ENCODE results near the gene CDK4.

Gene CDK4

GRCh38 chr12:57755194-57755453 is 3.0 kb upstream of the CDK4 start:
- H3K27ac ChIP-seq = peak overlapping the region; percentile 79
- CTCF ChIA-PET = no interaction called here

GRCh38 chr12:57754411-57755193 is 2.5 kb upstream of the CDK4 start, which contains the start of gene MARCHF9:
TSS of gene MARCHF9 (plus strand) at chr12:57755103. CDS start at chr12:57755529, 426 bp downstream.
- POLR2A ChIA-PET (ENCODE audit: low non-redundant PET) = no interaction called here
- DNase-seq (ENCODE audit: low spot score) = peak; percentile 82

More at GRCh38 chr12:57755194-57755453, 3.0 kb upstream of the CDK4 start:
- POLR2A ChIA-PET (ENCODE audit: low non-redundant PET) = no interaction called here
- TF ChIP-seq CTCF (conservative IDR thresholded peaks at IDR 0.05; ENCODE audit: low read depth) = no peak
- no peak for DNase-seq (ENCODE audit: low spot score)

GRCh38 chr12:57753756-57754337 is 1.7 kb upstream of the CDK4 start:
- CTCF ChIA-PET = interaction anchor here (0.7 kb wide), 1 partner anchor 27 kb away, joined by 3 read pairs; no protein-coding TSS in a partner anchor
- no peak overlapping the region for H3K27ac ChIP-seq
- POLR2A ChIA-PET (ENCODE audit: low non-redundant PET) = no interaction called here
- TF ChIP-seq CTCF (conservative IDR thresholded peaks at IDR 0.05; ENCODE audit: low read depth) = no peak
- no peak for DNase-seq (ENCODE audit: low spot score)

More at GRCh38 chr12:57754411-57755193, 2.5 kb upstream of the CDK4 start, which contains the start of gene MARCHF9:
- CTCF ChIA-PET = interaction anchor here (0.7 kb wide), 1 partner anchor 28 kb away, joined by 3 read pairs; no protein-coding TSS in a partner anchor
- TF ChIP-seq CTCF (conservative IDR thresholded peaks at IDR 0.05; ENCODE audit: low read depth) = no peak
- H3K27ac ChIP-seq = peak within 1 kb of the TSS; percentile 79

GRCh38 chr12:57752668-57753000 is 524 bp upstream of the CDK4 start:
- peak overlapping the region; percentile 81 for H3K27ac ChIP-seq
- POLR2A ChIA-PET (ENCODE audit: low non-redundant PET) = no interaction called here
- no peak for TF ChIP-seq CTCF (conservative IDR thresholded peaks at IDR 0.05; ENCODE audit: low read depth)
- CTCF ChIA-PET = no interaction called here
- no peak for DNase-seq (ENCODE audit: low spot score)

GRCh38 chr12:57751432-57751787 is 700 bp downstream of the CDK4 start:
- no peak for DNase-seq (ENCODE audit: low spot score)
- no peak for TF ChIP-seq CTCF (conservative IDR thresholded peaks at IDR 0.05; ENCODE audit: low read depth)
- peak overlapping the region; percentile 81 for H3K27ac ChIP-seq
- POLR2A ChIA-PET (ENCODE audit: low non-redundant PET) = no interaction called here
- CTCF ChIA-PET = no interaction called here

GRCh38 chr12:57750561-57751431 is 1.3 kb downstream of the CDK4 start:
- peak overlapping the region; percentile 81 for H3K27ac ChIP-seq
- TF ChIP-seq CTCF (conservative IDR thresholded peaks at IDR 0.05; ENCODE audit: low read depth) = no peak
- no peak for DNase-seq (ENCODE audit: low spot score)
- CTCF ChIA-PET = no interaction called here
- POLR2A ChIA-PET (ENCODE audit: low non-redundant PET) = no interaction called here
